Dendritic cell treated with granulocyte-macrophage colony-stimulating factor and Interleukin-4, amounts not matched to agents 40 ng/mL and 50 ng/mL, for 4 days (primary cell): ENCODE measurements around the gene RP9.

Source experiments
- H3K27ac Mint-ChIP-seq: one replicate; pipeline ENCODE4 v1.8.0; 2022; ENCODE audit warnings: mild to moderate bottlenecking, mixed read lengths
- H3K27me3 Mint-ChIP-seq: one replicate; pipeline ENCODE4 v1.8.0; 2022; ENCODE audit warnings: mild to moderate bottlenecking, mixed read lengths
- H3K36me3 Mint-ChIP-seq: one replicate; pipeline ENCODE4 v1.8.0; 2022; ENCODE audit warnings: low read depth, mixed read lengths
- H3K4me1 Mint-ChIP-seq: one replicate; pipeline ENCODE4 v1.8.0; 2022; ENCODE audit warnings: low read depth, mixed read lengths
- H3K4me3 Mint-ChIP-seq: one replicate; pipeline ENCODE4 v1.8.0; 2022; ENCODE audit warnings: mild to moderate bottlenecking, moderate library complexity, mixed read lengths
- H3K9me3 Mint-ChIP-seq: one replicate; pipeline ENCODE4 v1.8.0; 2022; ENCODE audit warnings: mixed read lengths
- intact Hi-C: fragments of 100-400 bp; cut with micrococcal nuclease; formaldehyde crosslinking; loops from one replicate; pipeline ENCODE4 v1.15.0; 2022

The RP9 gene

DNA sequence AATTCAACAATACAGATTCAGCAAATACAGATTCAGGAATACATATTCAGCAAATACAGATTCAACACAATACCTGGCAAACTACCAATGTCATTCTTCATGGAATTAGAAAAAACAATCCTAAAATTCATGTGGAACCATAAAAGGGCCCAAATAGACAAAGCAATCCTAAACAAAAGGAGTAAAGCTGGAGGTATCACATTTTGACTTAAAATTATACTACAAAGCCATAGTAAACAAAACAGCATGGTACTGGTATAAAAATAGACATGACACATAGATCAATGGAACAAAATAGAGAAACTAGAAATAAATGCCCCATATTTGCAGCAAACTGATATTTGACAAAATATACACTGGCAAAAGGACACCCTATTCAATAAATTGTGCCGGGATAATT lies 43.2 kb downstream of the RP9 start:
- H3K9me3 Mint-ChIP-seq, result peaks cover 39% of the 10 kb centered on the region
- H3K36me3 Mint-ChIP-seq, result peaks cover 10% of the 10 kb centered on the region
- H3K27me3 Mint-ChIP-seq, result peaks cover 1% of the 10 kb centered on the region
- no peak overlapping the region for H3K27ac Mint-ChIP-seq
- peaks cover 5% of the 10 kb centered on the region for H3K4me1 Mint-ChIP-seq
- no peak overlapping the region for H3K4me3 Mint-ChIP-seq
- intact Hi-C loops, result loop anchor here (10.0 kb wide), 1 partner anchor 571 kb away; the partner anchor contains the start of genes AVL9 and LSM5

DNA sequence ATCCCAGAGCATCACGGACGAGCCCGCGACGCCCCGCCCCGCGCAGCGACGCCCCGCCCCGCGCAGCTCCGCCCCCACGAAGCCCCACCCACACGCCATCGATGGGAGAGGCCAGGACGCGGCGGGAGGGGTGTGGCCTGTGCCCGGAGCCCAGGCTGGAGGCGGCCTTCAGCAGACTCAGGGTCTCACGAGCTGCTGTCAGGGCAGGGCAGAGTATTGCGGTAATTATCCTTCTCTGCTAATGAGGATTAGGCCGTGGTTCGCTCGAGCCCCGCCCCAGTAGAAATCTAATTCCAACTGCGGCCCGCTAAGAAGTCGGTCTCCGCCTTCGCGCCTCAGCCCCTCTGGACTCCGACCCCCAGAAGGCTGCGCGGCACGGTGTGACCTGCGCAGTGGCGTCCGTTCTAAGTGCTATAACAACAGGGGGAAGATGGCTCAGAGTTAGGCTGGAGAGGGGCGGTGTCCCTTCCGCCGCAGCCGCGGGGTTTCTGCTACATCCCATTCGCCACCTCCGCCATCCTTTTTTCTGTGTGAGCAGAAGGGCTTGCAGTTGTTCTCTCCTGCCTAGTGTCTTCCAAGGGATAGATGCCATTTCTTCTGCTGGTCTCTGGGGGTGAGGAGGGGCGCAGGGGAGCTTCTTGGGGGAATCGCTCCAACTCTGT lies 46.3 kb downstream of the RP9 start:
- Mint-ChIP-seq H3K4me3 (peak overlapping the region; percentile 92), H3K36me3 (peaks cover 18% of the 10 kb centered on the region), H3K27ac (peak overlapping the region; percentile 91), H3K27me3 (no peaks in the 10 kb centered on the region), H3K9me3 (peaks cover 23% of the 10 kb centered on the region), H3K4me1 (peaks cover 28% of the 10 kb centered on the region)
- intact Hi-C loops, result loop anchor here (1.0 to 10.0 kb wide), 6 partner anchors 24 to 568 kb away; partner anchors contain the start of genes AVL9, BBS9, FKBP9 and KBTBD2

DNA sequence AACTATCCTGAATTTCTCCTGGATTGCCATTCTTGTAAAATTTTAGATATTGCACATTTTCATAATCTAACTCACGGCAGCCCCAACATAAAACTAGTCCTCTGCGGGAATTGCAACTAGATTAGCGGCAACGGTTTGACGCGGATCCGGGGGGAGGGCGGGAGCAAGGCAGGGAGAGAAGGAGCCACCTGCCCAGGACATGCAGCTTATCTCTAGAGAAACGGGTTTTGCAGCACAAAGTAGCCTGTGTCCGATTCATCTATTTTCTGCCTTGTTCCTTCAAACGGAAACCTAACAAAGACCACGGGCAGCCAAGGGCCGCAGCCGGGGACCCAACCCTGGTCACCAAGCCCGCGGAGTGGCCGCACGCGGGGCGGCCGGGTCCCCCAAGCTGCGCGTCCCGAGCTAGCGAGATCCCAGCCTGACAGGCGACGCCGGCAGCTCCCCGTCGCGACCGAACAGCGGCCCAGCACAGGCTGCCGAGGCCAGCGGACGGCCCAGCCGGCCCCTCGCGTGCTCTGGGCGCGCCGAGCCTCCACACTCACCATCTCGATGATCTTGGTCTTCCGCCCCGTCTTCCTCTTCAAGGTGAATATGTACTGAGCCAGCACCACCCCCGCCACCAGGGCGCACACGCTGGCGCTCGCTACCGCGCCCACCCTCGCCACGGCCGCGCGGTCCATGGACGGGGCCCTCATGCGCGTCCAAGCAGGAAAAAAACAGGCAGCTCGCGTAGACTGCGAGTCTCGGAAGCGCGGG lies 47.0 kb downstream of the RP9 start, which contains the start of gene NT5C3A:
Gene NT5C3A, minus strand, starts transcription at position 754 of the 759 bp plus-strand sequence. Its CDS starts 71 bp downstream, at position 683.
- H3K4me1 Mint-ChIP-seq, result peaks cover 32% of the 10 kb centered on the region
- no peaks in the 10 kb centered on the region for H3K27me3 Mint-ChIP-seq
- intact Hi-C loops, result loop anchor here (2.0 to 10.0 kb wide), 5 partner anchors 23 to 567 kb away; partner anchors contain the start of genes AVL9, BBS9, FKBP9 and KBTBD2
- H3K36me3 Mint-ChIP-seq, result peaks cover 18% of the 10 kb centered on the region
- peak within 1 kb of the TSS; percentile 92 for H3K4me3 Mint-ChIP-seq
- H3K27ac Mint-ChIP-seq, result peak within 1 kb of the TSS; percentile 91
- H3K9me3 Mint-ChIP-seq, result peaks cover 23% of the 10 kb centered on the region

DNA sequence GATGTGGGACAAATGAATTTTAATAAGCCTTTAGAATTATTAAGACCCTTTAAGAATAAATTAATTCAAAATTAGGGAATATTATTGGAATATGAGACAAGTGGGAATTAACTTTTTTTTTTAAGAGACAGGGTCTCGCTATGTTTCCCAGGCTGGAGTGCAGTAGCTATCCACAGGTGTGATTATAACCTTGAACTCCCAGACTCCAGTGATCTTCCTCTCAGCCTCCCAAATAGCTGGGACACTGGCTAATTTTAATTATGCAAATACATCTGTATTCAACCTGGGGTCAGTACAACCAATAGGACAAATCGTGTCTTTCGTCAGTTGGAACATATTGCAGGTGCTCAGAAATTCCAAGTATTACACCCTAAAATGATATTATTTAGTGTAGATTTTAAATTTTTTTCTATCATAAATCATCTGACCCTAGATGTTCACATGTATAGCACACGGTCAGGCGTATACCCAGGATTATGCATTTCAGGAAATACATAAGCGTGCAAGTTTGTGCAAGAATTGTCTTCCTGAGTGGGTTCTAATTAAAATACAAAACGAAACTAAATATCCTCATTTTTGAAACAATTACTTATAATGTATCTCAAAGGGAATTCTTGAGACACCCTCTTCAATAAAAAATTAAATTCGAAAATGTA lies 47.8 kb downstream of the RP9 start:
- H3K9me3 Mint-ChIP-seq, result peaks cover 19% of the 10 kb centered on the region
- intact Hi-C loops, result loop anchor here (5.0 to 10.0 kb wide), 3 partner anchors 104 to 567 kb away; partner anchors contain the start of genes AVL9, FKBP9, KBTBD2 and LSM5
- H3K27me3 Mint-ChIP-seq, result no peaks in the 10 kb centered on the region
- H3K4me3 Mint-ChIP-seq, result peak overlapping the region; percentile 92
- peaks cover 32% of the 10 kb centered on the region for H3K4me1 Mint-ChIP-seq
- peaks cover 24% of the 10 kb centered on the region for H3K36me3 Mint-ChIP-seq
- peak overlapping the region; percentile 91 for H3K27ac Mint-ChIP-seq

- H3K36me3 Mint-ChIP-seq, result peaks cover 24% of the 10 kb centered on the region
- H3K27ac Mint-ChIP-seq, result no peak overlapping the region
- intact Hi-C loops, result loop anchor here (5.0 to 10.0 kb wide), 3 partner anchors 102 to 565 kb away; partner anchors contain the start of genes AVL9, FKBP9, KBTBD2 and LSM5
- peaks cover 2% of the 10 kb centered on the region for H3K9me3 Mint-ChIP-seq
- H3K27me3 Mint-ChIP-seq, result no peaks in the 10 kb centered on the region
- no peak overlapping the region for H3K4me3 Mint-ChIP-seq
- peaks cover 32% of the 10 kb centered on the region for H3K4me1 Mint-ChIP-seq
These were observed 49.6 kb downstream of the RP9 start for GRCh38 chr7:33059635-33060034.

DNA sequence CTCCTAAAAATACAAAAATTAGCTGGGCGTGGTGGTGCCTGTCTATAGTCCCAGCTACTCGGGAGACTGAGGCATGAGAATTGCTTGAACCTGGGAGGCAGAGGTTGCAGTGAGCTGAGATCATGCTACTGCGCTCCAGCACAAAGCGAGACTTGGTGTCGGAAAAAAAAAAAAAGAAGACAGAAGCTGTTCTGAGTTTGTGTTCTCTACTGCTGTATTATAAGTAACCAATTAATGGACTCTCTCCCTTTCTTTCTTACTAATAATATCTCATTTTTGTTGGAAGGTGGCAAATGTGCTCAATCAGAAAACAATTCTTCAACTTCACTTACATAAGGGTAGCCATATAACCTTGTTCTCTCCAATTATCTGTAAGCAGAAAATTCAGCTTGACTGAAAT lies 54.0 kb downstream of the RP9 start:
- Mint-ChIP-seq H3K4me3 (no peak overlapping the region), H3K9me3 (no peaks in the 10 kb centered on the region), H3K4me1 (peaks cover 42% of the 10 kb centered on the region), H3K27ac (no peak overlapping the region), H3K27me3 (no peaks in the 10 kb centered on the region), H3K36me3 (peaks cover 14% of the 10 kb centered on the region)
- intact Hi-C loops, result no loop called here

DNA sequence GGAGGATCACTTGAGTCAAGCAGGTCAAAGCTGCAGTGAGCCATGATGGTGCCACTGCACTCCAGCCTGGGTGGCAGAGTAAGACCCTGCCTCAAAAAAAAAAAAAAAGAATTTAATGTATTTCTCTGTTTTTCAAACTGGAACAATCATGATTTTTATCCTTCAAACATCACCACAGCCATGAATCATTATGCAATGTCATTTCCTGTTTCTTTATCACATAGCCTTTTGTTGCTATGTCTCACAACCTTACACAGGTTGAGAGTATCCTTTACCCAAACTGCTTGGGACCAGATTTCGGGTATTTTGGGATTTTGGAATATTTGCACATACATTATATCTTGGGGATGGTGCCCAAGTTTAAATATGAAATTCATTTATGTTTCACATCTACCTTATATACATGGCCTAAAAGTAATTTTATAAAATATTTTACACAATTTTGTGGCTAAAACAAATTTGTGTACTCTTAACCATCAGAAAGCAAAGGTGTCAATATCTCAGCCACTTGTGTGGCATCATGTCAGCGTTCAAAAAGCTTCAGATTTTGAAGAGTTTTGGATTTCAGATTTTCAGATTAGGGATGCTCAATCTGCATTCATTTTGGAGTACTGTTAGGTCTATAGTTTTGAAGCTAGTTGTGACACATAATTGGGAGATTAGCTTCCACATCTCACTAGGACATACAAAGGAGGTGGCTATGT lies 54.8 kb downstream of the RP9 start:
- Mint-ChIP-seq H3K27ac (no peak overlapping the region), H3K4me1 (peaks cover 37% of the 10 kb centered on the region), H3K9me3 (no peaks in the 10 kb centered on the region), H3K36me3 (peaks cover 8% of the 10 kb centered on the region), H3K4me3 (no peak overlapping the region), H3K27me3 (no peaks in the 10 kb centered on the region)
- intact Hi-C loops, result no loop called here

- no peaks in the 10 kb centered on the region for H3K9me3 Mint-ChIP-seq
- H3K36me3 Mint-ChIP-seq, result peaks cover 7% of the 10 kb centered on the region
- no peaks in the 10 kb centered on the region for H3K27me3 Mint-ChIP-seq
- H3K27ac Mint-ChIP-seq, result no peak overlapping the region
- intact Hi-C loops, result no loop called here
- H3K4me1 Mint-ChIP-seq, result peaks cover 32% of the 10 kb centered on the region
- no peak overlapping the region for H3K4me3 Mint-ChIP-seq
These were observed 55.5 kb downstream of the RP9 start for GRCh38 chr7:33053721-33054120.

- Mint-ChIP-seq H3K9me3 (no peaks in the 10 kb centered on the region), H3K4me3 (peak overlapping the region; percentile 57), H3K27ac (peak overlapping the region; percentile 73), H3K27me3 (no peaks in the 10 kb centered on the region), H3K36me3 (no peaks in the 10 kb centered on the region), H3K4me1 (peaks cover 21% of the 10 kb centered on the region)
- intact Hi-C loops, result loop anchor here (2.0 kb wide), 1 partner anchor 204 kb away; no protein-coding TSS in a partner anchor
These were observed 58.5 kb downstream of the RP9 start for GRCh38 chr7:33050535-33051318.

GRCh38 chr7:33048704-33049103 lies 60.5 kb downstream of the RP9 start:
- Mint-ChIP-seq H3K27me3 (no peaks in the 10 kb centered on the region), H3K4me1 (peaks cover 29% of the 10 kb centered on the region), H3K4me3 (no peak overlapping the region), H3K9me3 (no peaks in the 10 kb centered on the region), H3K27ac (no peak overlapping the region), H3K36me3 (no peaks in the 10 kb centered on the region)
- intact Hi-C loops, result no loop called here

DNA sequence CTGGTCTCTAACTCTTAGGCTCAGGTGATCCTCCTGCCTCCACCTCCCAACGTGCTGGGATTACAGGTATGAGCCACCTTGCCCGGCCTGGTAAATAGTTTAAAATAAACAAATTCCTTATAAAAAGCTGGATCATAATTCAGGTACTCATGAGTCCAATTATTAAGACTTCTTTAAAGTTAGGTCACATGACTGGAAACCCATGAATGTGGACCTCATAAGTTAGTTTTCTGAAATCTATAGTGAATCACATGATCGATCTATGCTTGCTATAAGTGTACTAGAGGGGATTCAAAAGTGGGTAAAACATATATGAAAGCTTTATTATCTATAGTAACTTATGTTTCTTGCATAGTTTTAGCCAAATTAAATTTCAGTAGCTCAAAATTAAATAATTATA lies 60.9 kb downstream of the RP9 start:
- no peaks in the 10 kb centered on the region for H3K36me3 Mint-ChIP-seq
- H3K27me3 Mint-ChIP-seq, result no peaks in the 10 kb centered on the region
- intact Hi-C loops, result no loop called here
- H3K4me3 Mint-ChIP-seq, result no peak overlapping the region
- H3K9me3 Mint-ChIP-seq, result no peaks in the 10 kb centered on the region
- H3K27ac Mint-ChIP-seq, result no peak overlapping the region
- H3K4me1 Mint-ChIP-seq, result peaks cover 33% of the 10 kb centered on the region

DNA sequence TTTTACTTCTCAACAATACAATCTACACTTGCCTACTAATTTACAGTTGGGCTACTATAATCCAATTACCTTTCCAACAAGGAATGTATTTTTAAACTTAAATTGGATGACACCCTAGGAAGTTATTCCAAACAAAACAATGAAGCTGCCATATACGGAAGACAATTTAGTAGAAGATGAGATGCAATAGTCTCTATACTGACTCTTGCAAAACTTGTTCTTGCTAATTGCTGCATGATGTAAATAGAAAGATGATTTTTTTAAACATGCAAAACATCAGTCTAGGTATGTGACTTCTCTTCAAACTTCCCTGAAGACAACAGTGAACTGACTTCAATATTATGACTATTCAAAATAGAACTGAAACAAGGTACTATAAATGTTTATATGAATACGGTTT lies 64.2 kb downstream of the RP9 start:
- no peaks in the 10 kb centered on the region for H3K9me3 Mint-ChIP-seq
- peaks cover 22% of the 10 kb centered on the region for H3K4me1 Mint-ChIP-seq
- H3K27me3 Mint-ChIP-seq, result no peaks in the 10 kb centered on the region
- no peak overlapping the region for H3K4me3 Mint-ChIP-seq
- intact Hi-C loops, result no loop called here
- H3K36me3 Mint-ChIP-seq, result no peaks in the 10 kb centered on the region
- H3K27ac Mint-ChIP-seq, result no peak overlapping the region
